SK-N-SH (cell line): ENCODE results near the gene DZIP3. TPM values are rescaled to one million over a fixed set of nuclear protein-coding genes. Genes with fewer than 3 reads are reported as not detected.

Experiments
- CTCF ChIA-PET: fragments of 300-600, 350-600 bp; formaldehyde crosslinking; extraction: SDS; loops from one replicate; lab custom pipeline; 2021; lab: Yijun Ruan, JAX
- POLR2A ChIA-PET: fragments of 350-600 bp; sonication (Branson Sonifier 250); formaldehyde crosslinking; extraction: SDS; loops from one replicate; lab custom pipeline; 2020; ENCODE audit warnings: antibody characterized with exemption, inconsistent platforms; lab: Yijun Ruan, JAX
- DNase-seq: peaks from one replicate; pipeline ENCODE4 v3.0.0; 2012
- H2AFZ ChIP-seq: fragments of 200-600 bp; sonication (generic); 2 replicates; pipeline ENCODE4 v1.8.1; 2016; ENCODE audit warnings: antibody characterized with exemption, mild to moderate bottlenecking, low read depth
- H3F3A ChIP-seq: fragments of 200-600 bp; sonication (generic); replicated peaks from 2 replicates; pipeline ENCODE3; 2016; ENCODE audit warnings: antibody characterized with exemption, mild to moderate bottlenecking; ENCODE audit not compliant: insufficient read depth
- H3K27ac ChIP-seq, 2 experiments: fragments of 200-500 bp in 1 of 2; fragments of 200-600 bp in 1 of 2; sonication (Bioruptor generic) in 1 of 2; sonication (generic), shearing (Covaris generic) in 1 of 2; 2 replicates each; pipeline versions ENCODE4 v1.5.1 to v1.6.1; 2014 to 2016; ENCODE audit warnings: low read depth in 2 of 2, inconsistent platforms in 1 of 2, low read length in 1 of 2, mild to moderate bottlenecking in 1 of 2, mixed read lengths in 1 of 2
- H3K27me3 ChIP-seq: fragments of 200-600 bp; sonication (generic), shearing (Covaris generic); 2 replicates; pipeline ENCODE4 v1.6.1; 2016; ENCODE audit warnings: mixed run types; ENCODE audit not compliant: insufficient read depth
- H3K36me3 ChIP-seq, 2 experiments: fragments of 200-500 bp in 1 of 2; fragments of 200-600 bp in 1 of 2; sonication (Bioruptor generic) in 1 of 2; sonication (generic) in 1 of 2; replicated peaks in 1 of 2; 2 replicates each; pipeline versions ENCODE3 to v1.5.1; 2014 to 2016; ENCODE audit warnings: low read length in 1 of 2, mild to moderate bottlenecking in 1 of 2; ENCODE audit not compliant: insufficient read depth in 2 of 2, control insufficient read depth in 1 of 2
- H3K4me1 ChIP-seq, 2 experiments: fragments of 200-500 bp in 1 of 2; fragments of 200-600 bp in 1 of 2; sonication (Bioruptor generic) in 1 of 2; sonication (generic), shearing (Covaris generic) in 1 of 2; 2 replicates each; pipeline versions ENCODE4 v1.5.1 to v1.6.1; 2014 to 2016; ENCODE audit warnings: low read depth in 1 of 2, low read length in 1 of 2, mixed run types in 1 of 2; ENCODE audit not compliant: insufficient read depth in 2 of 2, control insufficient read depth in 1 of 2
- H3K4me2 ChIP-seq: fragments of 200-600 bp; sonication (generic), shearing (Covaris generic); 2 replicates; pipeline ENCODE4 v1.6.1; 2017; ENCODE audit warnings: mixed run types
- H3K4me3 ChIP-seq, 2 experiments: fragments of 200-500 bp in 1 of 2; fragments of 200-600 bp in 1 of 2; sonication (Bioruptor generic) in 1 of 2; sonication (generic), shearing (Covaris generic) in 1 of 2; 2 replicates each; pipeline versions ENCODE4 v1.5.1 to v1.8.1; 2014 to 2016; ENCODE audit warnings: low read depth in 2 of 2, inconsistent platforms in 1 of 2, low read length in 1 of 2, mild to moderate bottlenecking in 1 of 2, mixed read lengths in 1 of 2, moderate library complexity in 1 of 2
- H3K79me2 ChIP-seq: fragments of 200-600 bp; sonication (generic); 2 replicates; pipeline ENCODE4 v1.8.1; 2017; ENCODE audit warnings: mild to moderate bottlenecking; ENCODE audit not compliant: insufficient read depth
- H3K9ac ChIP-seq: fragments of 200-600 bp; sonication (generic); 2 replicates; pipeline ENCODE4 v1.6.1; 2017; ENCODE audit warnings: mixed run types
- H3K9me2 ChIP-seq: fragments of 200-600 bp; sonication (generic); 2 replicates; pipeline ENCODE4 v1.6.1; 2017; ENCODE audit warnings: mixed run types
- H3K9me3 ChIP-seq: fragments of 200-600 bp; sonication (generic); 2 replicates; pipeline ENCODE4 v1.6.1; 2017; ENCODE audit warnings: mixed run types, mild to moderate bottlenecking, moderate library complexity
- H4K20me1 ChIP-seq: fragments of 200-600 bp; sonication (generic); 2 replicates; pipeline ENCODE4 v1.6.1; 2017; ENCODE audit warnings: mild to moderate bottlenecking, mixed run types; ENCODE audit not compliant: insufficient read depth
- ELF1 ChIP-seq: IDR thresholded peaks from 2 replicates; pipeline ENCODE4 v1.4.0; 2012
- EP300 ChIP-seq, 2 experiments: IDR thresholded peaks; 2 replicates each; pipeline versions ENCODE4 v1.4.0 to v1.6.1; 2012; ENCODE audit warnings: borderline replicate concordance in 1 of 2, low read depth in 1 of 2, low read length in 1 of 2
- EZH2phosphoT487 ChIP-seq: fragments of 200-600 bp; sonication (generic); IDR thresholded peaks from 2 replicates; pipeline ENCODE4 v1.6.1; 2017; ENCODE audit warnings: low read depth, mixed run types, mild to moderate bottlenecking, antibody characterized with exemption, moderate library complexity, borderline replicate concordance
- GABPA ChIP-seq: IDR thresholded peaks from 2 replicates; pipeline ENCODE4 v1.4.0; 2012; ENCODE audit warnings: low read depth, mild to moderate bottlenecking
- JUND ChIP-seq: IDR thresholded peaks from 2 replicates; pipeline ENCODE4 v1.4.0; 2012
- MXI1 ChIP-seq: IDR thresholded peaks from 2 replicates; pipeline ENCODE4 v1.6.1; 2012; ENCODE audit warnings: mild to moderate bottlenecking, low read depth, low read length, improper control_type of control experiment
- NFIC ChIP-seq: IDR thresholded peaks from 2 replicates; pipeline ENCODE4 v1.4.0; 2012; ENCODE audit warnings: borderline replicate concordance
- POLR2AphosphoS5 ChIP-seq: IDR thresholded peaks from 2 replicates; pipeline ENCODE4 v1.6.1; 2012; ENCODE audit warnings: low read depth, low read length
- RAD21 ChIP-seq: IDR thresholded peaks from 2 replicates; pipeline ENCODE4 v1.6.1; 2012; ENCODE audit warnings: mild to moderate bottlenecking, low read length
- RCOR1 ChIP-seq: fragments of 150-350 bp; IDR thresholded peaks from 2 replicates; pipeline ENCODE4 v1.6.1; 2017; ENCODE audit warnings: antibody characterized with exemption, low read length
- SIN3A ChIP-seq: IDR thresholded peaks from 2 replicates; pipeline ENCODE4 v1.6.1; 2012; ENCODE audit warnings: low read depth, mild to moderate bottlenecking, low read length, moderate library complexity, borderline replicate concordance
- SMC3 ChIP-seq: IDR thresholded peaks from 2 replicates; pipeline ENCODE4 v1.6.1; 2012; ENCODE audit warnings: low read depth, low read length, improper control_type of control experiment
- whole genome bisulfite sequencing: methylation state at CpG from one replicate; pipeline ENCODE4 v1.1.6; 2017; ENCODE audit warnings: low lambda C conversion rate; 5-methylcytosine and 5-hydroxymethylcytosine counted together
- polyA plus RNA-seq, 3 experiments: library from polyadenylated mRNA; depleted of rRNA; stranded (reverse); fragments of >200 nt; gene quantifications; 2 replicates each; pipeline ENCODE4 v1.2.3, GENCODE V29; 2012
- TF ChIP-seq, protein P1 (sequence below): IDR thresholded peaks from 2 replicates; pipeline ENCODE4; 2012
- TF ChIP-seq, protein P2 (sequence below): IDR thresholded peaks from 2 replicates; pipeline ENCODE4 v1.6.1; 2012; ENCODE audit warnings: mild to moderate bottlenecking, low read depth, low read length, moderate library complexity
- TF ChIP-seq, protein P3 (sequence below): fragments of 200-600 bp; sonication (generic); IDR thresholded peaks from 2 replicates; pipeline ENCODE4 v1.6.1; 2017; ENCODE audit warnings: antibody characterized with exemption, mild to moderate bottlenecking, moderate library complexity
- TF ChIP-seq, protein P4 (sequence below): fragments of 150-350 bp; IDR thresholded peaks from 2 replicates; pipeline ENCODE4 v1.6.1; 2017; ENCODE audit warnings: antibody characterized with exemption, low read length, low read depth, borderline replicate concordance
- TF ChIP-seq, protein P5 (sequence below): IDR thresholded peaks from 2 replicates; pipeline ENCODE4 v1.4.0; 2012; ENCODE audit warnings: low read depth, borderline replicate concordance

Gene DZIP3
- polyA plus RNA-seq, 1 of the 3 experiments (the other 2 are of a cell fraction): 6.3 TPM

DNA sequence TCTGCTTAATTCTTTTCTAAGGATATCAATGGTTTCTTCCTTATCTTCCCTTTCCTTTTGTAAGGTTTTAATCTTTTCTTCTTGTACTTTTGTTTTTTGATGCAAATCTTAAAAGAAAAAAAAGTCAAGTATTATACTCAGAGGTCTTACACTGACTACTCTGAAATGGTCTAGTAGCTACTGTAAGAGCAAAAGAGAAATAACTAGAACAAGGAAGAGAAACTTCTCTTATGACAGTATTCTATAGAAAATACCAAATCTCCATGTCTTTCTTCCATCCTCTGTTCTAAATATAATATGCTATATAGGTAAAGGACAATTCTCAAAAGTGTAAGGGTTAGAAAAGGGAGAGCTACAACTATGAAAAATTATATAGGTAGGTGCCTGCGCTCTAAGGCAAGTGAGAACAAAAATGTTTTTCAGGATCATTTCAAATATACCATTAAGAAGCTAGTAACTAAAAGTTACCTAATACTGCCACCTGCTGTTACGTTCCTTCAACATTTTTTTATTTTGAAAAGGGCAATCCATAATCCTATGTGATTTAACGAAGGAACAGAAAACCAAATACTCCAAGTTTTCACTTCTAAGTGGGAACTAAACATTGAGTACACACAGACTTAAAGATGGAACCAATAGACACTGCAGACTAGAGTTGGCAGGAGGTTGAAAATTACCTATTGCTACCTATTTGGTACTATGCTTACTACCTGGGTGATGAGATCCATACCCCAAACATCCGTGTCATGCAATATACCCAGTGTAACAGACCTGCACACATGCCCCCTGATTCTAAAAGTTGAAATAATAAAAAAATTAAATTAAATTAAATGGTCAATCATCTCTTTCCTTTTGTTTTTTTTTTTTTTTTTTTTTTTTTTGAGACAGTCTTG, 37.0 kb upstream of the DZIP3 start:
- no peaks in the 10 kb centered on the region for H3K79me2 ChIP-seq
- H3K4me3 ChIP-seq: no peak overlapping the region; a peak in 1 of 4 replicates
- TF ChIP-seq GABPA (no peak), ELF1 (no peak), SMC3 (peak; percentile 75), EP300 (IDR thresholded peaks at IDR 0.05; ENCODE audit: borderline replicate concordance in 1 of 2, low read depth in 1 of 2, low read length in 1 of 2) (no peak), SIN3A (no peak), JUND (no peak), EZH2phosphoT487 (no peak), RAD21 (peak; percentile 81), MXI1 (no peak), POLR2AphosphoS5 (no peak), NFIC (no peak), RCOR1 (no peak)
- TF ChIP-seq, protein P1, sequence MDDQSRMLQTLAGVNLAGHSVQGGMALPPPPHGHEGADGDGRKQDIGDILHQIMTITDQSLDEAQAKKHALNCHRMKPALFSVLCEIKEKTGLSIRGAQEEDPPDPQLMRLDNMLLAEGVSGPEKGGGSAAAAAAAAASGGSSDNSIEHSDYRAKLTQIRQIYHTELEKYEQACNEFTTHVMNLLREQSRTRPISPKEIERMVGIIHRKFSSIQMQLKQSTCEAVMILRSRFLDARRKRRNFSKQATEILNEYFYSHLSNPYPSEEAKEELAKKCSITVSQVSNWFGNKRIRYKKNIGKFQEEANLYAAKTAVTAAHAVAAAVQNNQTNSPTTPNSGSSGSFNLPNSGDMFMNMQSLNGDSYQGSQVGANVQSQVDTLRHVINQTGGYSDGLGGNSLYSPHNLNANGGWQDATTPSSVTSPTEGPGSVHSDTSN: no peak
- TF ChIP-seq, protein P2, sequence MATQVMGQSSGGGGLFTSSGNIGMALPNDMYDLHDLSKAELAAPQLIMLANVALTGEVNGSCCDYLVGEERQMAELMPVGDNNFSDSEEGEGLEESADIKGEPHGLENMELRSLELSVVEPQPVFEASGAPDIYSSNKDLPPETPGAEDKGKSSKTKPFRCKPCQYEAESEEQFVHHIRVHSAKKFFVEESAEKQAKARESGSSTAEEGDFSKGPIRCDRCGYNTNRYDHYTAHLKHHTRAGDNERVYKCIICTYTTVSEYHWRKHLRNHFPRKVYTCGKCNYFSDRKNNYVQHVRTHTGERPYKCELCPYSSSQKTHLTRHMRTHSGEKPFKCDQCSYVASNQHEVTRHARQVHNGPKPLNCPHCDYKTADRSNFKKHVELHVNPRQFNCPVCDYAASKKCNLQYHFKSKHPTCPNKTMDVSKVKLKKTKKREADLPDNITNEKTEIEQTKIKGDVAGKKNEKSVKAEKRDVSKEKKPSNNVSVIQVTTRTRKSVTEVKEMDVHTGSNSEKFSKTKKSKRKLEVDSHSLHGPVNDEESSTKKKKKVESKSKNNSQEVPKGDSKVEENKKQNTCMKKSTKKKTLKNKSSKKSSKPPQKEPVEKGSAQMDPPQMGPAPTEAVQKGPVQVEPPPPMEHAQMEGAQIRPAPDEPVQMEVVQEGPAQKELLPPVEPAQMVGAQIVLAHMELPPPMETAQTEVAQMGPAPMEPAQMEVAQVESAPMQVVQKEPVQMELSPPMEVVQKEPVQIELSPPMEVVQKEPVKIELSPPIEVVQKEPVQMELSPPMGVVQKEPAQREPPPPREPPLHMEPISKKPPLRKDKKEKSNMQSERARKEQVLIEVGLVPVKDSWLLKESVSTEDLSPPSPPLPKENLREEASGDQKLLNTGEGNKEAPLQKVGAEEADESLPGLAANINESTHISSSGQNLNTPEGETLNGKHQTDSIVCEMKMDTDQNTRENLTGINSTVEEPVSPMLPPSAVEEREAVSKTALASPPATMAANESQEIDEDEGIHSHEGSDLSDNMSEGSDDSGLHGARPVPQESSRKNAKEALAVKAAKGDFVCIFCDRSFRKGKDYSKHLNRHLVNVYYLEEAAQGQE: no peak
- TF ChIP-seq, protein P3, sequence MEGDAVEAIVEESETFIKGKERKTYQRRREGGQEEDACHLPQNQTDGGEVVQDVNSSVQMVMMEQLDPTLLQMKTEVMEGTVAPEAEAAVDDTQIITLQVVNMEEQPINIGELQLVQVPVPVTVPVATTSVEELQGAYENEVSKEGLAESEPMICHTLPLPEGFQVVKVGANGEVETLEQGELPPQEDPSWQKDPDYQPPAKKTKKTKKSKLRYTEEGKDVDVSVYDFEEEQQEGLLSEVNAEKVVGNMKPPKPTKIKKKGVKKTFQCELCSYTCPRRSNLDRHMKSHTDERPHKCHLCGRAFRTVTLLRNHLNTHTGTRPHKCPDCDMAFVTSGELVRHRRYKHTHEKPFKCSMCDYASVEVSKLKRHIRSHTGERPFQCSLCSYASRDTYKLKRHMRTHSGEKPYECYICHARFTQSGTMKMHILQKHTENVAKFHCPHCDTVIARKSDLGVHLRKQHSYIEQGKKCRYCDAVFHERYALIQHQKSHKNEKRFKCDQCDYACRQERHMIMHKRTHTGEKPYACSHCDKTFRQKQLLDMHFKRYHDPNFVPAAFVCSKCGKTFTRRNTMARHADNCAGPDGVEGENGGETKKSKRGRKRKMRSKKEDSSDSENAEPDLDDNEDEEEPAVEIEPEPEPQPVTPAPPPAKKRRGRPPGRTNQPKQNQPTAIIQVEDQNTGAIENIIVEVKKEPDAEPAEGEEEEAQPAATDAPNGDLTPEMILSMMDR: peak; percentile 69
- TF ChIP-seq, protein P4, sequence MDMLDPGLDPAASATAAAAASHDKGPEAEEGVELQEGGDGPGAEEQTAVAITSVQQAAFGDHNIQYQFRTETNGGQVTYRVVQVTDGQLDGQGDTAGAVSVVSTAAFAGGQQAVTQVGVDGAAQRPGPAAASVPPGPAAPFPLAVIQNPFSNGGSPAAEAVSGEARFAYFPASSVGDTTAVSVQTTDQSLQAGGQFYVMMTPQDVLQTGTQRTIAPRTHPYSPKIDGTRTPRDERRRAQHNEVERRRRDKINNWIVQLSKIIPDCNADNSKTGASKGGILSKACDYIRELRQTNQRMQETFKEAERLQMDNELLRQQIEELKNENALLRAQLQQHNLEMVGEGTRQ: no peak
- TF ChIP-seq, protein P5, sequence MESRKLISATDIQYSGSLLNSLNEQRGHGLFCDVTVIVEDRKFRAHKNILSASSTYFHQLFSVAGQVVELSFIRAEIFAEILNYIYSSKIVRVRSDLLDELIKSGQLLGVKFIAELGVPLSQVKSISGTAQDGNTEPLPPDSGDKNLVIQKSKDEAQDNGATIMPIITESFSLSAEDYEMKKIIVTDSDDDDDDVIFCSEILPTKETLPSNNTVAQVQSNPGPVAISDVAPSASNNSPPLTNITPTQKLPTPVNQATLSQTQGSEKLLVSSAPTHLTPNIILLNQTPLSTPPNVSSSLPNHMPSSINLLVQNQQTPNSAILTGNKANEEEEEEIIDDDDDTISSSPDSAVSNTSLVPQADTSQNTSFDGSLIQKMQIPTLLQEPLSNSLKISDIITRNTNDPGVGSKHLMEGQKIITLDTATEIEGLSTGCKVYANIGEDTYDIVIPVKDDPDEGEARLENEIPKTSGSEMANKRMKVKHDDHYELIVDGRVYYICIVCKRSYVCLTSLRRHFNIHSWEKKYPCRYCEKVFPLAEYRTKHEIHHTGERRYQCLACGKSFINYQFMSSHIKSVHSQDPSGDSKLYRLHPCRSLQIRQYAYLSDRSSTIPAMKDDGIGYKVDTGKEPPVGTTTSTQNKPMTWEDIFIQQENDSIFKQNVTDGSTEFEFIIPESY: no peak
- TF ChIP-seq, all 33 proteins: peak for 3
- Histone ChIP-seq H3K9ac (no peak overlapping the region), H3F3A (peaks cover 19% of the 10 kb centered on the region), H3K9me2 (no peaks in the 10 kb centered on the region), H3K27me3 (no peaks in the 10 kb centered on the region), H3K27ac (peak overlapping the region; percentile 23 to 34; a peak in 1 of 4 replicates), H4K20me1 (no peaks in the 10 kb centered on the region), H3K9me3 (no peaks in the 10 kb centered on the region), H3K4me1 (no peaks in the 10 kb centered on the region; a peak in 1 of 4 replicates), H3K36me3 (peaks cover 40 to 56% of the 10 kb centered on the region in 2 experiments), H2AFZ (peak overlapping the region; percentile 56), H3K4me2 (peak overlapping the region; percentile 2; the same call in 1 of the 2 replicates)
- 62% methylated on average over 4 of the region's 4 CpGs for WGBS
- POLR2A ChIA-PET: interaction anchor here (1.5 kb wide), 1 partner anchor 37 kb away, joined by 4 read pairs; the partner anchor contains the start of genes CIP2A and DZIP3
- CTCF ChIA-PET: interaction anchor here (0.6 to 7.3 kb wide), 31 partner anchors 9 to 1317 kb away, joined by 3 to 233 read pairs (median 4); no protein-coding TSS in a partner anchor
- peak; percentile 11 for DNase-seq
